SK-N-SH (cell line): Measurements from ENCODE around the gene TRAF7. TPM values are rescaled to one million over a fixed set of nuclear protein-coding genes. Genes with fewer than 3 reads are reported as not detected.
A peak's percentile ranks its signal among the peaks of the same experiment; 100 is the strongest.

Experiments used
- CTCF ChIA-PET: fragments of 300-600, 350-600 bp; formaldehyde crosslinking; extraction: SDS; loops from one replicate; lab custom pipeline; 2021; lab: Yijun Ruan, JAX
- POLR2A ChIA-PET: fragments of 350-600 bp; sonication (Branson Sonifier 250); formaldehyde crosslinking; extraction: SDS; loops from one replicate; lab custom pipeline; 2020; ENCODE audit warnings: antibody characterized with exemption, inconsistent platforms; lab: Yijun Ruan, JAX
- DNase-seq: peaks from one replicate; pipeline ENCODE4 v3.0.0; 2012
- H2AFZ ChIP-seq: fragments of 200-600 bp; sonication (generic); 2 replicates; pipeline ENCODE4 v1.8.1; 2016; ENCODE audit warnings: antibody characterized with exemption, mild to moderate bottlenecking, low read depth
- H3F3A ChIP-seq: fragments of 200-600 bp; sonication (generic); replicated peaks from 2 replicates; pipeline ENCODE3; 2016; ENCODE audit warnings: antibody characterized with exemption, mild to moderate bottlenecking; ENCODE audit not compliant: insufficient read depth
- H3K27ac ChIP-seq, 2 experiments: fragments of 200-500 bp in 1 of 2; fragments of 200-600 bp in 1 of 2; sonication (Bioruptor generic) in 1 of 2; sonication (generic), shearing (Covaris generic) in 1 of 2; 2 replicates each; pipeline versions ENCODE4 v1.5.1 to v1.6.1; 2014 to 2016; ENCODE audit warnings: low read depth in 2 of 2, inconsistent platforms in 1 of 2, low read length in 1 of 2, mild to moderate bottlenecking in 1 of 2, mixed read lengths in 1 of 2
- H3K27me3 ChIP-seq: fragments of 200-600 bp; sonication (generic), shearing (Covaris generic); 2 replicates; pipeline ENCODE4 v1.6.1; 2016; ENCODE audit warnings: mixed run types; ENCODE audit not compliant: insufficient read depth
- H3K36me3 ChIP-seq, 2 experiments: fragments of 200-500 bp in 1 of 2; fragments of 200-600 bp in 1 of 2; sonication (Bioruptor generic) in 1 of 2; sonication (generic) in 1 of 2; replicated peaks in 1 of 2; 2 replicates each; pipeline versions ENCODE3 to v1.5.1; 2014 to 2016; ENCODE audit warnings: low read length in 1 of 2, mild to moderate bottlenecking in 1 of 2; ENCODE audit not compliant: insufficient read depth in 2 of 2, control insufficient read depth in 1 of 2
- H3K4me1 ChIP-seq, 2 experiments: fragments of 200-500 bp in 1 of 2; fragments of 200-600 bp in 1 of 2; sonication (Bioruptor generic) in 1 of 2; sonication (generic), shearing (Covaris generic) in 1 of 2; 2 replicates each; pipeline versions ENCODE4 v1.5.1 to v1.6.1; 2014 to 2016; ENCODE audit warnings: low read depth in 1 of 2, low read length in 1 of 2, mixed run types in 1 of 2; ENCODE audit not compliant: insufficient read depth in 2 of 2, control insufficient read depth in 1 of 2
- H3K4me2 ChIP-seq: fragments of 200-600 bp; sonication (generic), shearing (Covaris generic); 2 replicates; pipeline ENCODE4 v1.6.1; 2017; ENCODE audit warnings: mixed run types
- H3K4me3 ChIP-seq, 2 experiments: fragments of 200-500 bp in 1 of 2; fragments of 200-600 bp in 1 of 2; sonication (Bioruptor generic) in 1 of 2; sonication (generic), shearing (Covaris generic) in 1 of 2; 2 replicates each; pipeline versions ENCODE4 v1.5.1 to v1.8.1; 2014 to 2016; ENCODE audit warnings: low read depth in 2 of 2, inconsistent platforms in 1 of 2, low read length in 1 of 2, mild to moderate bottlenecking in 1 of 2, mixed read lengths in 1 of 2, moderate library complexity in 1 of 2
- H3K79me2 ChIP-seq: fragments of 200-600 bp; sonication (generic); 2 replicates; pipeline ENCODE4 v1.8.1; 2017; ENCODE audit warnings: mild to moderate bottlenecking; ENCODE audit not compliant: insufficient read depth
- H3K9ac ChIP-seq: fragments of 200-600 bp; sonication (generic); 2 replicates; pipeline ENCODE4 v1.6.1; 2017; ENCODE audit warnings: mixed run types
- H3K9me2 ChIP-seq: fragments of 200-600 bp; sonication (generic); 2 replicates; pipeline ENCODE4 v1.6.1; 2017; ENCODE audit warnings: mixed run types
- H3K9me3 ChIP-seq: fragments of 200-600 bp; sonication (generic); 2 replicates; pipeline ENCODE4 v1.6.1; 2017; ENCODE audit warnings: mixed run types, mild to moderate bottlenecking, moderate library complexity
- H4K20me1 ChIP-seq: fragments of 200-600 bp; sonication (generic); 2 replicates; pipeline ENCODE4 v1.6.1; 2017; ENCODE audit warnings: mild to moderate bottlenecking, mixed run types; ENCODE audit not compliant: insufficient read depth
- CTCF ChIP-seq: fragments of 200-600 bp; sonication (generic); IDR thresholded peaks from 2 replicates; pipeline ENCODE4 v1.6.1; 2017; ENCODE audit warnings: antibody characterized with exemption, mild to moderate bottlenecking, moderate library complexity
- EZH2phosphoT487 ChIP-seq: fragments of 200-600 bp; sonication (generic); IDR thresholded peaks from 2 replicates; pipeline ENCODE4 v1.6.1; 2017; ENCODE audit warnings: low read depth, mixed run types, mild to moderate bottlenecking, antibody characterized with exemption, moderate library complexity, borderline replicate concordance
- FOXM1 ChIP-seq: IDR thresholded peaks from 2 replicates; pipeline ENCODE4 v1.4.0; 2012; ENCODE audit warnings: low read depth, mild to moderate bottlenecking
- GABPA ChIP-seq: IDR thresholded peaks from 2 replicates; pipeline ENCODE4 v1.4.0; 2012; ENCODE audit warnings: low read depth, mild to moderate bottlenecking
- POLR2AphosphoS5 ChIP-seq: IDR thresholded peaks from 2 replicates; pipeline ENCODE4 v1.6.1; 2012; ENCODE audit warnings: low read depth, low read length
- RAD21 ChIP-seq: IDR thresholded peaks from 2 replicates; pipeline ENCODE4 v1.6.1; 2012; ENCODE audit warnings: mild to moderate bottlenecking, low read length
- RFX5 ChIP-seq: IDR thresholded peaks from 2 replicates; pipeline ENCODE4 v1.6.1; 2012; ENCODE audit warnings: mild to moderate bottlenecking, improper control_type of control experiment, low read length
- SMC3 ChIP-seq: IDR thresholded peaks from 2 replicates; pipeline ENCODE4 v1.6.1; 2012; ENCODE audit warnings: low read depth, low read length, improper control_type of control experiment
- TCF12 ChIP-seq: IDR thresholded peaks from 2 replicates; pipeline ENCODE4 v1.4.0; 2012
- TEAD4 ChIP-seq: IDR thresholded peaks from 2 replicates; pipeline ENCODE4 v1.4.0; 2012; ENCODE audit warnings: mild to moderate bottlenecking, borderline replicate concordance; ENCODE audit not compliant: insufficient read depth
- YY1 ChIP-seq: IDR thresholded peaks from 2 replicates; pipeline ENCODE4 v1.4.0; 2012; ENCODE audit warnings: low read depth, mild to moderate bottlenecking
- WGBS: methylation state at CpG from one replicate; pipeline ENCODE4 v1.1.6; 2017; ENCODE audit warnings: low lambda C conversion rate; 5-methylcytosine and 5-hydroxymethylcytosine counted together
- polyA plus RNA-seq, 3 experiments: library from polyadenylated mRNA; depleted of rRNA; stranded (reverse); fragments of >200 nt; gene quantifications; 2 replicates each; pipeline ENCODE4 v1.2.3, GENCODE V29; 2012
- TF ChIP-seq, protein P1 (sequence below): fragments of 150-350 bp; IDR thresholded peaks from 2 replicates; pipeline ENCODE4 v1.6.1; 2017; ENCODE audit warnings: antibody characterized with exemption, low read length, low read depth, borderline replicate concordance
- TF ChIP-seq, protein P2 (sequence below): IDR thresholded peaks from 2 replicates; pipeline ENCODE4 v1.6.1; 2012; ENCODE audit warnings: mild to moderate bottlenecking, low read depth, low read length, moderate library complexity
- TF ChIP-seq, protein P3 (sequence below): IDR thresholded peaks from 2 replicates; pipeline ENCODE4 v1.4.0; 2012; ENCODE audit warnings: low read depth

The TRAF7 gene
- polyA plus RNA-seq, 1 of the 3 experiments (the other 2 are of a cell fraction): 73.0 TPM

GRCh38 chr16:2223221-2223941 lies 67.8 kb downstream of the TRAF7 start, which contains the start of gene E4F1 (continued):
- TF ChIP-seq YY1 (peak; percentile 90), CTCF (no peak), RFX5 (no peak), TEAD4 (no peak), GABPA (peak; percentile 42; the same call in 1 of the 2 replicates), TCF12 (no peak), EZH2phosphoT487 (no peak)
- TF ChIP-seq, protein P1, sequence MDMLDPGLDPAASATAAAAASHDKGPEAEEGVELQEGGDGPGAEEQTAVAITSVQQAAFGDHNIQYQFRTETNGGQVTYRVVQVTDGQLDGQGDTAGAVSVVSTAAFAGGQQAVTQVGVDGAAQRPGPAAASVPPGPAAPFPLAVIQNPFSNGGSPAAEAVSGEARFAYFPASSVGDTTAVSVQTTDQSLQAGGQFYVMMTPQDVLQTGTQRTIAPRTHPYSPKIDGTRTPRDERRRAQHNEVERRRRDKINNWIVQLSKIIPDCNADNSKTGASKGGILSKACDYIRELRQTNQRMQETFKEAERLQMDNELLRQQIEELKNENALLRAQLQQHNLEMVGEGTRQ: no peak

DNA sequence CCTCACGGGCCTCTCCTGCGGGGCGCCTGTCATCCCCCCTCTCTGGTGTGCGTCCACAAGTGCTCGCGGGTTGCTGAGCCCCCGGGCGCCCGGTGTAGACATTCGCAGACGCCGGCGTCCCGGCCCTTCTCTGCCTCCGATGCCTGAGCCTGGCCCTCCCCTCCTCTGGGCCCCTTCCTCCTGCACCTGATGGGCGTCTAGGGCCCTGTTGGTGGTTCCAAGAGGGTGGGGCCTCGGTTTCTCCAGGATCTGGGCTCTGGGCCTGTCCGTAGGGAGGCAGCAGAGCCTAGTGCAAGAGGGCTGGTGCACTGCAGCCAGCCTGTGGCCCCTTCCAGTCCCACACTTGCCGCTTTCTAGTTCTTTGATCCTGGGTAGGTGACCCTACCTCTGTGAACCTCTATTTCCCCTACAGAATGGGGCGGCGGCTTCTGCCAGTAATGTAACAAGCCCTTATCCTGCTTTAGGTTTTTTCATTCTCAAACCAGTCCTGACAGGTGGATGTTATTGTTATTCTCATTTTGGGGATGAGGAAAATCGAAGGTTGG lies 68.4 kb downstream of the TRAF7 start:
- Histone ChIP-seq H3K9ac (peak overlapping the region; percentile 89), H2AFZ (peak overlapping the region; percentile 54), H3K27me3 (no peaks in the 10 kb centered on the region), H3K9me3 (no peaks in the 10 kb centered on the region), H3K4me1 (peaks cover 0 to 4% of the 10 kb centered on the region in 2 experiments; a peak in 1 of 4 replicates), H3F3A (no peaks in the 10 kb centered on the region), H3K36me3 (peaks cover 0 to 11% of the 10 kb centered on the region in 2 experiments), H3K4me2 (peak overlapping the region; percentile 91), H3K4me3 (peak overlapping the region; percentile 72 to 96), H3K27ac (peak overlapping the region; percentile 62 to 75), H3K9me2 (no peaks in the 10 kb centered on the region), H3K79me2 (peaks cover 50% of the 10 kb centered on the region), H4K20me1 (peaks cover 30% of the 10 kb centered on the region)
- ChIA-PET CTCF (interaction anchor here (0.6 to 1.5 kb wide), 3 partner anchors 26 to 1512 kb away, joined by 3 to 5 read pairs (median 4); no protein-coding TSS in a partner anchor), POLR2A (no interaction called here)
- 2% methylated on average over 6 of the region's 22 CpGs for WGBS
- TF ChIP-seq CTCF: peak; percentile 27; the same call in 1 of the 2 replicates
- TF ChIP-seq FOXM1: no peak
- peak; percentile 52 for TF ChIP-seq RAD21
- TF ChIP-seq SMC3: no peak; the same call in 1 of the 2 replicates
- TF ChIP-seq POLR2AphosphoS5: no peak
- TF ChIP-seq, protein P2, sequence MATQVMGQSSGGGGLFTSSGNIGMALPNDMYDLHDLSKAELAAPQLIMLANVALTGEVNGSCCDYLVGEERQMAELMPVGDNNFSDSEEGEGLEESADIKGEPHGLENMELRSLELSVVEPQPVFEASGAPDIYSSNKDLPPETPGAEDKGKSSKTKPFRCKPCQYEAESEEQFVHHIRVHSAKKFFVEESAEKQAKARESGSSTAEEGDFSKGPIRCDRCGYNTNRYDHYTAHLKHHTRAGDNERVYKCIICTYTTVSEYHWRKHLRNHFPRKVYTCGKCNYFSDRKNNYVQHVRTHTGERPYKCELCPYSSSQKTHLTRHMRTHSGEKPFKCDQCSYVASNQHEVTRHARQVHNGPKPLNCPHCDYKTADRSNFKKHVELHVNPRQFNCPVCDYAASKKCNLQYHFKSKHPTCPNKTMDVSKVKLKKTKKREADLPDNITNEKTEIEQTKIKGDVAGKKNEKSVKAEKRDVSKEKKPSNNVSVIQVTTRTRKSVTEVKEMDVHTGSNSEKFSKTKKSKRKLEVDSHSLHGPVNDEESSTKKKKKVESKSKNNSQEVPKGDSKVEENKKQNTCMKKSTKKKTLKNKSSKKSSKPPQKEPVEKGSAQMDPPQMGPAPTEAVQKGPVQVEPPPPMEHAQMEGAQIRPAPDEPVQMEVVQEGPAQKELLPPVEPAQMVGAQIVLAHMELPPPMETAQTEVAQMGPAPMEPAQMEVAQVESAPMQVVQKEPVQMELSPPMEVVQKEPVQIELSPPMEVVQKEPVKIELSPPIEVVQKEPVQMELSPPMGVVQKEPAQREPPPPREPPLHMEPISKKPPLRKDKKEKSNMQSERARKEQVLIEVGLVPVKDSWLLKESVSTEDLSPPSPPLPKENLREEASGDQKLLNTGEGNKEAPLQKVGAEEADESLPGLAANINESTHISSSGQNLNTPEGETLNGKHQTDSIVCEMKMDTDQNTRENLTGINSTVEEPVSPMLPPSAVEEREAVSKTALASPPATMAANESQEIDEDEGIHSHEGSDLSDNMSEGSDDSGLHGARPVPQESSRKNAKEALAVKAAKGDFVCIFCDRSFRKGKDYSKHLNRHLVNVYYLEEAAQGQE: no peak
- TF ChIP-seq TEAD4: no peak
- TF ChIP-seq RFX5: no peak
- TF ChIP-seq, protein P3, sequence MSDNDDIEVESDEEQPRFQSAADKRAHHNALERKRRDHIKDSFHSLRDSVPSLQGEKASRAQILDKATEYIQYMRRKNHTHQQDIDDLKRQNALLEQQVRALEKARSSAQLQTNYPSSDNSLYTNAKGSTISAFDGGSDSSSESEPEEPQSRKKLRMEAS: no peak
- peak; percentile 74 for DNase-seq
